GM19468 (cell line): ENCODE data around the gene ARAF.
"Not testable (repeated sequence)": the region's sequence is repeated elsewhere in the genome, so short reads cannot be mapped to it uniquely, and the experiment has no call there.

Experiments used
- ATAC-seq: cut with Tn5 transposase; IDR thresholded peaks from one replicate; pipeline ENCODE4 v1.9.1; 2021; ENCODE audit warnings: mild to moderate bottlenecking, moderate library complexity, moderate number of reproducible peaks; ENCODE audit not compliant: unreplicated experiment; ENCODE audit errors: extremely low read depth

The ARAF gene

GRCh38 chrX:47560934-47561658, at the start of gene ARAF:
Gene ARAF (plus strand): TSS chrX:47561205. CDS start chrX:47562968, 1,763 bp downstream.
- peak; percentile 81 for ATAC-seq

GRCh38 chrX:47512383-47512782, 48.6 kb upstream of the ARAF start:
- ATAC-seq, result not testable (repeated sequence)

- ATAC-seq, result peak; percentile 29
Observed at GRCh38 chrX:47513034-47513965, 47.7 kb upstream of the ARAF start.

GRCh38 chrX:47514533-47515235, 46.3 kb upstream of the ARAF start:
- no peak for ATAC-seq

GRCh38 chrX:47515941-47516665, 44.9 kb upstream of the ARAF start:
- no peak for ATAC-seq

GRCh38 chrX:47518144-47518543, 42.9 kb upstream of the ARAF start:
- ATAC-seq, result no peak

GRCh38 chrX:47523297-47523696, 37.7 kb upstream of the ARAF start:
- peak; percentile 89 for ATAC-seq

- ATAC-seq, result no peak
Observed at GRCh38 chrX:47523713-47524166, 37.3 kb upstream of the ARAF start.

- no peak for ATAC-seq
Observed at GRCh38 chrX:47529548-47529947, 31.5 kb upstream of the ARAF start.

GRCh38 chrX:47530049-47530448, 31.0 kb upstream of the ARAF start:
- ATAC-seq, result no peak

GRCh38 chrX:47539860-47540259, 21.1 kb upstream of the ARAF start:
- no peak for ATAC-seq

- no peak for ATAC-seq
Observed at GRCh38 chrX:47540754-47541538, 20.1 kb upstream of the ARAF start.

- no peak for ATAC-seq
Observed at GRCh38 chrX:47543496-47543895, 17.5 kb upstream of the ARAF start.

- ATAC-seq, result no peak
Observed at GRCh38 chrX:47556045-47556623, 4.9 kb upstream of the ARAF start.

- no peak for ATAC-seq
Observed at GRCh38 chrX:47558436-47558835, 2.6 kb upstream of the ARAF start.

GRCh38 chrX:47560179-47560933, 649 bp upstream of the ARAF start:
- ATAC-seq, result no peak

- ATAC-seq, result no peak
Observed at GRCh38 chrX:47561659-47562151, 700 bp downstream of the ARAF start.
